ENCODE results near the gene ADAMTSL1.

GRCh38 chr9:18727904-18728303, 254.0 kb downstream of the ADAMTSL1 start:
- TF ChIP-seq CTCF (IDR thresholded peaks at IDR 0.05), result no peak
- no peak for TF ChIP-seq NFE2L1 (CRISPR knock-in tag; IDR thresholded peaks at IDR 0.05)
- no peak for TF ChIP-seq ESRRA (CRISPR knock-in tag; IDR thresholded peaks at IDR 0.05; ENCODE audit: borderline replicate concordance)
- no peak for TF ChIP-seq SMAD3 (CRISPR knock-in tag; IDR thresholded peaks at IDR 0.05; ENCODE audit: borderline replicate concordance)
- TF ChIP-seq HMGA2 (CRISPR knock-in tag; IDR thresholded peaks at IDR 0.05), result no peak
- no peak for TF ChIP-seq MLX (CRISPR knock-in tag; IDR thresholded peaks at IDR 0.05)
- no peak for TF ChIP-seq ZNF232 (CRISPR knock-in tag; IDR thresholded peaks at IDR 0.05)
- TF ChIP-seq USF2 (CRISPR knock-in tag; IDR thresholded peaks at IDR 0.05), result no peak
- TF ChIP-seq ZBTB21 (CRISPR knock-in tag; IDR thresholded peaks at IDR 0.05; ENCODE audit: borderline replicate concordance), result no peak
- TF ChIP-seq MAX (CRISPR knock-in tag; IDR thresholded peaks at IDR 0.05), result no peak
- TF ChIP-seq JUN (CRISPR knock-in tag; IDR thresholded peaks at IDR 0.05), result no peak
- TF ChIP-seq ZSCAN18 (CRISPR knock-in tag; IDR thresholded peaks at IDR 0.05), result no peak
